Measurements from ENCODE around the gene IMMP2L. TPM values are rescaled to one million over a fixed set of nuclear protein-coding genes. Genes with fewer than 3 reads are reported as not detected.

Gene IMMP2L
- total RNA-seq, 4 donors from 2014 or later = 19.0 to 37.2 (median 21.3) TPM

GRCh38 chr7:111470998-111471397 lies 91.3 kb downstream of the IMMP2L start:
- no peak for TF ChIP-seq CTCF (IDR thresholded peaks at IDR 0.05; ENCODE audit: low read depth)

DNA sequence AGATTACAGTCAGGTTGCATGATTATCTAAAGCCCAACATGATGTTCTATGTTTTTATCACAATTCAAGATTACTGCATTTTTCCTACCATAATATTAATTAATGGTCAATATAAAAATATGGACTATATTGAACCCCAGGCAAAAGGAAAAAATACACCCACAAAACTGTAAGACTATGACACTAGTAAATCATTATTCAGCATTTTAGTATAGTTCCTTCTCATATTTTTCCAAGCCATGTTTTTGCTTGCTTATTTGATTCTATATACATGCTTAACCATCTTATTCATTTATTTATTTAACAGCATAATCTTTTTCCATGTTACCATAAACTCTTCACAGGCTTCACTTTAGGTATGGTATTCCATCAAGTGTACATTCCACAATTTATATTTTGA lies 101.6 kb downstream of the IMMP2L start:
- TF ChIP-seq CTCF (IDR thresholded peaks at IDR 0.05; ENCODE audit: low read depth) = no peak

DNA sequence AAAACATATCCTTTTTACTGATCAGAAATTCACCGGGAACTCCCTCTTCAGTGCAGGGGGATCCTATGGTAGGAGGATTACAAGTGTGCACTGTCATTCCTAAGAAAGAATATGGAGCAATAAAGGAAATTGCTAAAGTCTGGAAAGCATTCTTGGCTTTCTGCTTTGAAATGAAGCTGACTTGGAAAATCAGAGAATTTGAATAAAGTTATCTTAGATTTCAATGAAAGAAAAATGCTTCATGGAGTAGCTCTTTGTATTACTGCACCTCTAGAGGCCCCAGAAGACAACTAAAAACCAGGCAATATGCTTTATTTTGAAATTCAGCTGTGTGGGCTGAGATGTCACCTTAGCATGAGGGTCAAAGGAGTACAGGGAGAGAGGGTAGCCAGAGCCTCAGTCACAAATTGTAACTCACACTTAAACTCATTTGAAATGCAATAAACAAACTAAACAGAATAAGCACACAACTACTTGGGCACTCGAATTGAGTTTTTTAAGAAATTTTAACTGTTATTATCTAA lies 102.5 kb downstream of the IMMP2L start:
- no peak for TF ChIP-seq CTCF (IDR thresholded peaks at IDR 0.05; ENCODE audit: low read depth)

DNA sequence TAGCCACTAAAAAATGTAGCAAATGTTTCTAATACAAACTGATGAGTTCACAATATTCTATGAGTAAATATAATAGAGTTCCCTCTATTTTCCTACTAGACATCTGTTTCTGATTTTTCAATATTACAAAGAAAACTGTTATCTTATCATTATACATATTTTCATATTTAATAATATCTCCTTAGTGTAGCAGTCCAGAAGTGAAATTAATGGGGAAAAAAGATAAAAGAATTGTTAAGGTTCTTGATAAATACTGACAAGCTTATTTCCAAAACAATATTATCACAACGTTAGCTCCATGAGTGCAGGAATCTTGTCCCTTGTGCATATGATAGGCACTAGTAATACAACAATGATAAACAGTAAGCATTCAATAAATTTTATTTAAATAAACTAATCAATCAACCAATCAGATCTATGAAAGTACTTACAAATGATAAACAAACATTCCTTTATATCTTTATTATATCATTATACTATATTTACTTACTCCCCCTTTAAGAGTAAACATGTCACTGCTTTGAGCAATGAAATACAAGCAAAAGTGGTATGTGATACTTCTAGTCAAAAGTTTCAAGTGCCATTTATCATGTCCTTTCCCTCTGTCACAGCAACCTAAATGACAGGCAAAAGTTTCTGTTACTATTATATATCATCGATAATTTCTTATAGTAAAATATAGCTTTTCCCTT lies 103.1 kb downstream of the IMMP2L start:
- no peak for TF ChIP-seq CTCF (IDR thresholded peaks at IDR 0.05; ENCODE audit: low read depth)

GRCh38 chr7:111439977-111440376 lies 122.3 kb downstream of the IMMP2L start:
- TF ChIP-seq CTCF (IDR thresholded peaks at IDR 0.05; ENCODE audit: low read depth) = no peak

GRCh38 chr7:111438369-111439289 lies 123.7 kb downstream of the IMMP2L start:
- no peak for TF ChIP-seq CTCF (IDR thresholded peaks at IDR 0.05; ENCODE audit: low read depth)

GRCh38 chr7:111437736-111438135 lies 124.6 kb downstream of the IMMP2L start:
- no peak for TF ChIP-seq CTCF (IDR thresholded peaks at IDR 0.05; ENCODE audit: low read depth)

Data from subcutaneous adipose tissue (tissue), 4 donors.